Kidney tubule cell (primary cell): ENCODE measurements around the gene NAA10.
A peak's percentile ranks its signal among the peaks of the same experiment; 100 is the strongest.

Experiments
- DNase-seq: peaks from one replicate; pipeline ENCODE4 v3.0.0-alpha.2; 2018; ENCODE audit warnings: low spot score

The NAA10 gene

DNA sequence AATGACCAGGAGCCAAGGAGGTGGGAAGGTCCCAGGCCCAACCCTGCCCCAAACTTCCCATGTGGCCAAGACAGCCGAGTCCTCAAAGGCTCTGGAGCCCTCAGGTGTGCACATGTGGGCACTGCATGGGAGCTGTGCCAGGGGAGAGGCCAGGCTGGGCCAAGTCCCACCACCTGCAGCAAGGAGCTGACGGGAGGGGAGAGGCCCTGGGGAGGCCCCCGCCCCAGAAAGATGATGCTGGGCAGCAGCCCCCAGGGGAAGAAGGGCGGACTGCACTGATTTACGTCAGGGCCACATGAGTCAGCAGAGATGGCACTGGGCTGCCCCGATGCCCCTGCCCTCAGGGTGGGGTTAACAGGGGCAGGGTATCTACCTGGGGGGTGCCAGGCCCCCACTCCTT is 50.2 kb downstream of the NAA10 start:
- peak; percentile 45 for DNase-seq

GRCh38 chrX:153884136-153884535 is 50.7 kb downstream of the NAA10 start:
- no peak for DNase-seq

GRCh38 chrX:153883163-153883843 is 51.5 kb downstream of the NAA10 start:
- DNase-seq: no peak

DNA sequence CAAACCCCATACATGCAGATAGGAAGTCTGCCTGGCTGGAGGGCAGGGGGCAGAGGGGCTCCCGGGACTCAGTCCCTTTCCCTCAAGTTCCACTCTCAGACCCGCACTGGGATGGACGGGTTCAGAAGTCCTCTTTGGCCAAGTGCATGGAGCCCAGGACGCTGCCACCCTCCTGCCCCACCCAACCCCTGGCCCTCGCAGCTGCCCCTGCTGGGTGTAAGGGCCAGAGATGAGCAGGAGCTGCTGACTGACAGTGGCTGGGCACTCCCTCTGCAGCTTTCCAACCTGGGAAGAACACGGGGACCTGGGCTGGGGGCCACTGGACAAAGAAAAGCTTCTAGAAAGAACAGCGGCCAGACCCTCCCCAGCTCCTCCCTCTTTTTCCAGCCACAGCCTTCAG is 52.3 kb downstream of the NAA10 start:
- DNase-seq: no peak

DNA sequence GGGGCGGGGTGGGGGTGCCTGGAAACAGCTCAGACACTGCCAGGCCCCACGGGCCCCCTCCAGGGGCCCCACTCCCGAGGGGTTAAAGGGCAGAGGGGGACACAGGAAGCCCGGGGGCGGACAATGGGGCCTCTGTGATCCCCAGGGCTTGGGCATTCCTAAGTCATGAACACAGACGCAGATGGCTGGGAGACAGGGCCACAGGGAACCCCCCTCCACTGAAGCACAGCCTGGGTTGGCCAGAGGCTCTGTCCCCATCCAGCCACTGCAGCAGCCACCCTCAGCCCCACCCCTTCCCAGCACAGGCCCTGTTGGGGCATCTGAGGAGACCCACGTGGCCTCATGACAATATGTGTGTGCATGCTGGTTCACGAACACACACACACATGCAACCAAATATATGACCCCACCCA is 52.7 kb downstream of the NAA10 start:
- peak; percentile 51 for DNase-seq

DNA sequence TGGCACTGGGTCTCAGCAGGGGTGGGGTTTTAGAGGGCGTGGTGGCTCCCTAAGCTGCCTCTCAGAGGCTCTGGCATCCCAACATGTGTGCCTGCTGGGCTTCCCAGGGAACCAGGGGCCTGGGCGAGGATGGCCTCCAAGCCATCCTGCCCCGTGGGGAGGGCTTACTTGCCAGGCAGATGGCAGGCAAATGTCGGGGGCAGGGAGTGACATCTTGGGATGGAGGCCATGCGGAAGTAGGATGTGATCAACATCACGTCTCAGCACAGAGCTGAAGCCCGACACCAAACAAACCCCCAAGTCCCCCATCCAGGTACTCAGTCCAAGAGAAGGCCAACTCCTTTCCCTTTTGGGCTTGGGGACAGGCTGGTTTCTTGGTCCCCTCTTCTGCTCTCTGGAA is 53.6 kb downstream of the NAA10 start:
- no peak for DNase-seq

GRCh38 chrX:153880440-153880815 is 54.4 kb downstream of the NAA10 start:
- DNase-seq: no peak

GRCh38 chrX:153879741-153880439 is 54.9 kb downstream of the NAA10 start:
- no peak for DNase-seq
